Muscle layer of duodenum (tissue), 2 donors: ENCODE data around the gene EID2B.

Experiments used
- H3K27ac ChIP-seq: one replicate; pipeline ENCODE4 v1.7.0; 2013; ENCODE audit warnings: mild to moderate bottlenecking, low read length
- H3K27me3 ChIP-seq: one replicate; pipeline ENCODE4 v1.7.0; 2013; ENCODE audit warnings: low read depth, mild to moderate bottlenecking, control low read depth, low read length
- H3K36me3 ChIP-seq, 2 donors: one replicate each; pipeline ENCODE4 v1.7.0; 2013; ENCODE audit warnings: low read length in 2 of 2, control low read depth in 1 of 2, mild to moderate bottlenecking in 1 of 2; ENCODE audit not compliant: insufficient read depth in 2 of 2, control insufficient read depth in 1 of 2
- H3K4me1 ChIP-seq, 2 donors: one replicate each; pipeline ENCODE4 v1.7.0; 2013; ENCODE audit warnings: low read length in 2 of 2, mild to moderate bottlenecking in 2 of 2, control low read depth in 1 of 2, moderate library complexity in 1 of 2; ENCODE audit not compliant: insufficient read depth in 2 of 2, control insufficient read depth in 1 of 2
- H3K4me3 ChIP-seq, 2 donors: one replicate each; pipeline ENCODE4 v1.7.0; 2013; ENCODE audit warnings: low read length in 2 of 2, low read depth in 1 of 2, mild to moderate bottlenecking in 1 of 2
- H3K9me3 ChIP-seq, 2 donors: one replicate each; pipeline ENCODE4 v1.7.0; 2013; ENCODE audit warnings: low read length in 2 of 2, control low read depth in 1 of 2, mild to moderate bottlenecking in 1 of 2; ENCODE audit not compliant: control insufficient read depth in 1 of 2
- donor health status: healthy.

EID2B gene

GRCh38 chr19:39546599-39546998, 13.9 kb upstream of the EID2B start:
- Histone ChIP-seq H3K4me1 (peaks cover 0 to 2% of the 10 kb centered on the region in 2 donors), H3K36me3 (no peaks in the 10 kb centered on the region), H3K4me3 (no peak overlapping the region), H3K27me3 (no peaks in the 10 kb centered on the region), H3K9me3 (no peaks in the 10 kb centered on the region), H3K27ac (no peak overlapping the region)

DNA sequence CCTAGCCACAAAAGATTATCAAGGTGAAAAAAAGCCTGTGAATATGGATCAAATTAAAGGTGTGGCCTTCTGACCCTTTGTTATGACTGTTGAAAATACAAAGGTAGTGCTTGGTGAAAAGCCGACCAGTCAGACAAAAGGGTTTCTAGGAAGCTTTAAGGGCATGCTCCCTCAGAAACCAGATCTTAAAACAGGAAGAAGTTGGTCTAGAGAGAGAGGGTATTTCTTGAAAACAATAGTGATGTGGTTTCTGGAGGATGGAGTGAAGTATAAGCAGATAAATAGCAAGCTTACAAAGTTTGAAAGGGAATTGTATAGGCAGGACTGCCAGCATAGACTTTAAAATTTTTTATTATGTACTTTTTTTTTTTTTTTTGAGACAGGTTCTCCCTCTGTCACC, 12.3 kb upstream of the EID2B start:
- H3K9me3 ChIP-seq = no peaks in the 10 kb centered on the region
- no peaks in the 10 kb centered on the region for H3K36me3 ChIP-seq
- no peak overlapping the region for H3K4me3 ChIP-seq
- no peaks in the 10 kb centered on the region for H3K27me3 ChIP-seq
- H3K27ac ChIP-seq = no peak overlapping the region
- no peaks in the 10 kb centered on the region for H3K4me1 ChIP-seq

DNA sequence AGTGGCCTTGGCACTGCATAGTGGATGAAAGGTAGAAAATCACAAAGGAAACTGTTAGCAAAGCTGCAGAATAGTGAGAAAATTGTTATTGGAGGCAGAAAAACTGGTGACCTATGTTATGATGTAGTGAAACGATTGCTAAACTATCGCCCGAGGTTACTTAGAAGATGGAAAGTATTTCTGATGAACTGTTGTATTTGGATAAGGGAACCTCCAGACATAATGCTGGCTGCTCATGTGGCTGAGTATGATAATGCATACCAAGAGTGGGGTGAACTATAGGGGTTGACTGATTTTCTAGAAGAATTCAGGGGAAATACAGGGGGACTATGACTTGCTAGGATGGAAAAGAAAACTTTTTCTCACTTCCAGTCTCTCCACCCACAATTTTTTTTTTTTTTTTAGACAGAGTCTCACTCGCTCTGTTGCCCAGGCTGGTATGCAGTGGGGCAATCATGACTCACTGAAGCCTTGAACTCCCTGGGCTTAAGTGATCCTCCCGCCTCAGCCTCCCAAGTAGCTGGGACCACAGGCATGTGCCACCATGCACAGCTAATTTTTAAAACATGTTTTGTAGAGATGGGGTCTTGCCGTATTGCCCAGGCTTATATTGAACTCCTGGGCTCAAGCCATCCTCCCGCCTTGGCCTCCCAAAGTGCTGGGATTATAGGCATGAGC, 11.7 kb upstream of the EID2B start:
- Histone ChIP-seq H3K4me3 (no peak overlapping the region), H3K9me3 (no peaks in the 10 kb centered on the region), H3K27ac (no peak overlapping the region), H3K27me3 (no peaks in the 10 kb centered on the region), H3K36me3 (no peaks in the 10 kb centered on the region), H3K4me1 (peaks cover 0 to 1% of the 10 kb centered on the region in 2 donors)

DNA sequence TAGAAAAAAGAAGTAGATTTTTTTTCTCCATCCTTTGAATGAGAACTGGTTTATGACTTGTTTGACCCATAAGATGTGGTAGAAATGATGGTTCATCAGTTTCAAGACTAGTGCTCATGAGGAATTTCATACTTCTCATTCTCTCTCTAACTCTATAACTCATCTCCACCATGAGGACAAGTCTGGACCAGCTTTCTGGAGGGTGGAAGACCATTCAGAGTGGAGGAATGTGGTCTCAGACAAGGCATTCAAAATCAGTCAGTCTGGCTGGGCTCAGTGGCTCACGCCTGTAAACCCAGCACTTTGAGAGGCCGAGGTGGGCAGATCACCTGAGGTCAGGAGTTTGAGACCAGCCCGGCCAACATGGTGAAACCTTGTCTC, 10.8 kb upstream of the EID2B start:
- no peaks in the 10 kb centered on the region for H3K9me3 ChIP-seq
- no peaks in the 10 kb centered on the region for H3K27me3 ChIP-seq
- H3K27ac ChIP-seq = no peak overlapping the region
- H3K4me1 ChIP-seq = peaks cover 4 to 10% of the 10 kb centered on the region in 2 donors
- H3K4me3 ChIP-seq = no peak overlapping the region
- H3K36me3 ChIP-seq = no peaks in the 10 kb centered on the region

DNA sequence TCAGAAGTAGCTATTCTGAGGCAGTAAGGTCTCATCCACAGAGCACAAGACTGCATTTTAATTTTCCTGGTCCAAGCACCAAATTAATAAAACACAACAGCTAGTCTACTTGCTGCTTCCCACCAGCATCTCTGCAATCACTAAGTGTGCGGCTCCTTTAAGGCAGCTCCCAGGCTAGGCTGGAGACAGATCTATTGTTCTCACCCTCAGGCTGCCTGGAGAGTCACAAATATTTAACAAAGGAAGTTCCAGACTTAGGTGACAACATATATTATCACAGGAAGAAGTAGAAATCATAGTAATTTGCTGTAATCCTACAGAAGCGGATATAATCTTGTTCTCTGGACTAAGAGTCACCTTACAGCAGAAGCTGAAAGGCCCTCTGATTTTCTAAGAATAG, 9.6 kb upstream of the EID2B start:
- peaks cover 4 to 14% of the 10 kb centered on the region in 2 donors for H3K4me1 ChIP-seq
- H3K9me3 ChIP-seq = no peaks in the 10 kb centered on the region
- H3K4me3 ChIP-seq = no peak overlapping the region
- no peak overlapping the region for H3K27ac ChIP-seq
- H3K36me3 ChIP-seq = no peaks in the 10 kb centered on the region
- H3K27me3 ChIP-seq = no peaks in the 10 kb centered on the region

DNA sequence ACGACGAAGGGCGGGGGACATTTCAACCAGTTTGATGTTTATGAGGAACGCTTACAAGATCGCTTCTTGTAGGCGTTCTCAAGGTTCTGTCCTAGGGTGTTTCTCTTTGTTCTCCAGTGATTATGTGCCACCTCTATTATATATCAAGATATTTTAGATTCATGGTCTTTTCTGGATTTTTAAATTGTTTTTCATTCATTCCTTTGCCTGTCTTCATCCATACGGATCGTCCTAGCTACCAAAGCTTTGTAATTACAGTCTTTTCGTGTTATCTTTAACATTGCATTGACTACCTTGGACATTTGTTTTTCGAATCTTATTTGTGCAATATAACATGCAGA, 7.7 kb upstream of the EID2B start:
- H3K27me3 ChIP-seq = no peaks in the 10 kb centered on the region
- H3K27ac ChIP-seq = peak overlapping the region; percentile 74
- peaks cover 4 to 14% of the 10 kb centered on the region in 2 donors for H3K4me1 ChIP-seq
- H3K36me3 ChIP-seq = no peaks in the 10 kb centered on the region
- H3K9me3 ChIP-seq = no peaks in the 10 kb centered on the region
- H3K4me3 ChIP-seq = peak overlapping the region in 1 of 2 donors; percentile 71

- Histone ChIP-seq H3K27me3 (no peaks in the 10 kb centered on the region), H3K36me3 (no peaks in the 10 kb centered on the region), H3K27ac (peak within 1 kb of the TSS; percentile 74), H3K9me3 (no peaks in the 10 kb centered on the region), H3K4me1 (peaks cover 4 to 14% of the 10 kb centered on the region in 2 donors), H3K4me3 (peak within 1 kb of the TSS; percentile 71 to 74)
Observed at GRCh38 chr19:39539518-39540332, 7.1 kb upstream of the EID2B start, which contains the start of gene EID2. Gene EID2 (minus strand): TSS chr19:39540161. CDS start chr19:39540079, 82 bp downstream.

DNA sequence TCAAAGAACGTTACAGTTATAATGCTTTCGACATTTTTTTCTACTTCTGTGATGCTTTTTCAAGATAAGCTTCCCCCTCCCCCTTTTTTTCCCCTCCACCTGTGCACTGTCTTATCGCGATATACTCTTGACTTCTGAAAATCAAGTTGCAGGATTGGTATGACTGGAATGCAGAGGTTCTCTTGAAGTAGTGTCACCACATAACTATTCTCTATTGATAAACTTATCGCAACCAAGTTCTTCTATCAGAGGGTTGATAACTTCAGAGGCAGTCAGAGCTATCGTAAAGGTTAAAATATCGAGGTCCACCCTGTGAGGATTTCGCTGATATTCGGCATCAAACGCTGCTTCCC, 6.5 kb upstream of the EID2B start:
- H3K36me3 ChIP-seq = no peaks in the 10 kb centered on the region

DNA sequence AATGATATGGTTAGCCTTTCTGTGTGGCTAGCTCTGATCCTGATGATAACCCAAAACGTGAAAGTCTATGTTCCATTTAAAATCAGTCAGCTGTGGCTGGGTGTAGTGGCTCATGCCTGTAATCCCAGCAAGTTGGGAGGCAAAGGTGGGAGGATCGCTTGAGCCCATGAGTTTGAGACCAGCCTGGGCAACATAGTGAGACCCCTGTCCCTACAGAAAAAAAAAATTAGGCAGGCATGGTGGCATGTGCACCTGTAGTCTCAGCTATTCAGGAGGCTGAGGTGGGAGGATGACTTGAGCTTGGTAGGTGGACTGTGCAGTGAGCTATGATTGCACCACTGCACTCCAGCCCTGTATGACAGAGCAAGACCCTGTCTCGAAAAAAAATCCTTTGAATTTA, 1.1 kb upstream of the EID2B start:
- no peaks in the 10 kb centered on the region for H3K27me3 ChIP-seq
- H3K27ac ChIP-seq = no peak overlapping the region
- no peaks in the 10 kb centered on the region for H3K36me3 ChIP-seq
- no peak overlapping the region for H3K4me3 ChIP-seq
- H3K4me1 ChIP-seq = peaks cover 2 to 30% of the 10 kb centered on the region in 2 donors
- H3K9me3 ChIP-seq = no peaks in the 10 kb centered on the region

More for the DNA sequence above, 6.5 kb upstream of the EID2B start:
- Histone ChIP-seq H3K4me1 (peaks cover 4 to 14% of the 10 kb centered on the region in 2 donors), H3K27me3 (no peaks in the 10 kb centered on the region), H3K27ac (peak overlapping the region; percentile 74), H3K9me3 (no peaks in the 10 kb centered on the region), H3K4me3 (peak overlapping the region; percentile 71 to 74)

DNA sequence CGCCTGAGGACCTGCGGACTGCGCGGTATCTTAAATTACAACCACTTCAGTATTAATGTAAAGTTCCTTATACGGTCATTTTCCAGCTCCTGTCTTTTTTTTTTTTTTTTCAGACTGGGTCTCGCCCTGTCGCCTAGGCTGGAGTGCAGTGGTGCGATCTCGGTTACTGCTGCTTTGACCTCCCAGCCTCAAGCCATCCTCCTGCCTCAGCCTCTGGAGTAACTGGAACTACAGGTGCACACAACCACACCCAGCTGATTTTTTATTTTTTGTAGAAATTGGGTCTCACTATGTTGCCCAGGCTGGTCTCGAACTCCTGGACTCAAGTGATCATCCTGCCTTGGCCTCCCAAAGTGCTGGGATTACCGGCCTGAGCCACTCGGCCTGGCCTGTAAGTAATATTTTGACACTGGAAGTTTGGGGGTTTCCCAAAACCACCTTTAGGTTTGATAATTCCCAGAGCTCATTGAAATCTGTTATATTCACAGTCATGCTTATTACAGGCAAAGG, 406 bp upstream of the EID2B start:
- peak overlapping the region; percentile 74 to 97 for H3K4me3 ChIP-seq
- H3K27ac ChIP-seq = no peak overlapping the region

DNA sequence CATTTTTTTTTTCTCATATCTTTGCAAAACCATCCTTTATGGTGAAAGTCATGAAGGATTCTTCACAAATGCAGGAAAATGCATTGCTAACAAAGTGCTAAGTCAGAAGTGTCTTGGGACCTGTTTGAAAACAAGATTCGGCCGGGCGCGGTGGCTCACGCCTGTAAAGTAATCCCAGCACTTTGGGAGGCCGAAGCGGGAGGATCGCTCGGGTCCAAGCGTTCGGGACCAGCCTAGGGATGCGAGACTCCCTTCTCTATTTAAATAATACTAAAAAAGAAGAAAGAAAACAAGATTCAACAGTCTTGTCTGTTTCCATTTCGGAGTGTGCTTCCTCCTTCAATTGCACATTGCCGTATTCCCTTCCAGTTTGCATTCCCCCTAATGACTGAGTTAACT, 819 bp downstream of the EID2B start:
- no peaks in the 10 kb centered on the region for H3K27me3 ChIP-seq
- peaks cover 0 to 23% of the 10 kb centered on the region in 2 donors for H3K4me1 ChIP-seq
- no peaks in the 10 kb centered on the region for H3K36me3 ChIP-seq
- H3K27ac ChIP-seq = peak overlapping the region; percentile 47
- peak overlapping the region; percentile 74 to 97 for H3K4me3 ChIP-seq
- H3K9me3 ChIP-seq = no peaks in the 10 kb centered on the region

More for the DNA sequence above, 406 bp upstream of the EID2B start:
- Histone ChIP-seq H3K36me3 (no peaks in the 10 kb centered on the region), H3K4me1 (peaks cover 0 to 23% of the 10 kb centered on the region in 2 donors), H3K27me3 (no peaks in the 10 kb centered on the region), H3K9me3 (no peaks in the 10 kb centered on the region)
